Ishikawa (cell line): ENCODE data around the gene MX1.

Experiments
- CEBPB ChIP-seq: IDR thresholded peaks from 2 replicates; pipeline ENCODE4 v1.6.1; 2012
- CREB1 ChIP-seq: IDR thresholded peaks from 2 replicates; pipeline ENCODE4 v1.6.1; 2012; ENCODE audit warnings: low read depth
- EGR1 ChIP-seq: IDR thresholded peaks from 2 replicates; pipeline ENCODE4 v1.6.1; 2012
- EP300 ChIP-seq: IDR thresholded peaks from 2 replicates; pipeline ENCODE4 v1.6.1; 2012; ENCODE audit warnings: borderline replicate concordance
- FOXM1 ChIP-seq: IDR thresholded peaks from 2 replicates; pipeline ENCODE4 v1.6.1; 2012; ENCODE audit warnings: low read depth, borderline replicate concordance
- MAX ChIP-seq: IDR thresholded peaks from 2 replicates; pipeline ENCODE4 v1.6.1; 2012
- NFIC ChIP-seq: IDR thresholded peaks from 2 replicates; pipeline ENCODE4 v1.6.1; 2012
- RAD21 ChIP-seq: IDR thresholded peaks from 2 replicates; pipeline ENCODE4 v1.6.1; 2012; ENCODE audit warnings: low read depth
- REST ChIP-seq: IDR thresholded peaks from 2 replicates; pipeline ENCODE4 v1.6.1; 2012; ENCODE audit warnings: low read depth, mild to moderate bottlenecking
- TAF1 ChIP-seq: IDR thresholded peaks from 2 replicates; pipeline ENCODE4 v1.6.1; 2012; ENCODE audit warnings: low read depth, mild to moderate bottlenecking
- TCF12 ChIP-seq: IDR thresholded peaks from 2 replicates; pipeline ENCODE4 v1.6.1; 2012; ENCODE audit warnings: low read depth
- TEAD4 ChIP-seq: IDR thresholded peaks from 2 replicates; pipeline ENCODE4 v1.6.1; 2012
- USF1 ChIP-seq: IDR thresholded peaks from 2 replicates; pipeline ENCODE4 v1.6.1; 2012
- YY1 ChIP-seq: IDR thresholded peaks from 2 replicates; pipeline ENCODE4 v1.6.1; 2012; ENCODE audit warnings: low read depth
- ZBTB7A ChIP-seq: IDR thresholded peaks from 2 replicates; pipeline ENCODE4 v1.6.1; 2012; ENCODE audit warnings: low read depth

MX1 gene

GRCh38 chr21:41488080-41488479, 62.0 kb downstream of the MX1 start:
- no peak for TF ChIP-seq USF1
- no peak for TF ChIP-seq NFIC
- TF ChIP-seq FOXM1, result no peak
- no peak for TF ChIP-seq CREB1
- no peak for TF ChIP-seq ZBTB7A
- no peak for TF ChIP-seq CEBPB
- no peak for TF ChIP-seq TAF1

- TF ChIP-seq TCF12, result no peak
- no peak for TF ChIP-seq NFIC
- TF ChIP-seq REST, result no peak
- TF ChIP-seq EGR1, result no peak
- no peak for TF ChIP-seq ZBTB7A
- TF ChIP-seq MAX, result no peak
- no peak for TF ChIP-seq CREB1
- no peak for TF ChIP-seq EP300
- TF ChIP-seq RAD21, result no peak
- TF ChIP-seq TAF1, result no peak
- TF ChIP-seq CEBPB, result no peak
- no peak for TF ChIP-seq YY1
- no peak for TF ChIP-seq USF1
- no peak for TF ChIP-seq FOXM1
Observed at GRCh38 chr21:41489329-41489728, 63.3 kb downstream of the MX1 start.

- TF ChIP-seq TCF12 (no peak), REST (peak; percentile 69)
Observed at GRCh38 chr21:41490330-41490729, 64.3 kb downstream of the MX1 start.

- TF ChIP-seq MAX (no peak), ZBTB7A (no peak), TEAD4 (no peak), TCF12 (no peak), FOXM1 (no peak), TAF1 (no peak), EP300 (no peak), YY1 (no peak), USF1 (no peak), EGR1 (no peak), NFIC (no peak), CEBPB (no peak), CREB1 (no peak), RAD21 (no peak), REST (no peak)
Observed at GRCh38 chr21:41491412-41491811, 65.4 kb downstream of the MX1 start.

- TF ChIP-seq YY1, result no peak
- TF ChIP-seq MAX, result no peak
Observed at GRCh38 chr21:41494242-41494641, 68.2 kb downstream of the MX1 start.
